VCaP (cell line): ENCODE measurements around the gene XPO1.

Source experiments
- H3K27ac ChIP-seq: fragments of 450-650 bp; 2 replicates; pipeline ENCODE4 v1.5.1; 2017
- TF ChIP-seq, protein P1 (sequence below): fragments of 450-650 bp; conservative IDR thresholded peaks from 2 replicates; pipeline ENCODE4 v1.5.1; 2017; ENCODE audit warnings: mild to moderate bottlenecking, moderate library complexity

XPO1 gene

DNA sequence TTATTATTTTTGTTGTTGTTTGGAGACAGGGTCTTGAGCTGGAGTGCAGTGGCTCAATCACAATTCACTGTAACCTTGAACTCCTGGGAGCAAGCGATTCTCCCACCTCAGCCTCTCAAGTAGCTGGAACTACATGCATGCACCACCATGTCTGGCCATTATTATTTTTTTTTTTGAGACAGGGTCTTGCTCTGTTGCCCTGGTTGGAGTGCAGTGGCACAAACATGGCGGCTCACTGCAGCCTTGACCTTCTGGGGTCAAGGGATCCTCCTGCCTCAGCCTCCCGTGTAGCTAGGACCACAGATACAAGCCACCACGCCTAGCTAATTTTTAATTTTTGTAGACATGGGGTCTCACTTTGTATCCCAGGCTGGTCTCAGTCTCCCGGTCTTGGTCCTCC, 20.0 kb upstream of the XPO1 start:
- TF ChIP-seq, protein P1, sequence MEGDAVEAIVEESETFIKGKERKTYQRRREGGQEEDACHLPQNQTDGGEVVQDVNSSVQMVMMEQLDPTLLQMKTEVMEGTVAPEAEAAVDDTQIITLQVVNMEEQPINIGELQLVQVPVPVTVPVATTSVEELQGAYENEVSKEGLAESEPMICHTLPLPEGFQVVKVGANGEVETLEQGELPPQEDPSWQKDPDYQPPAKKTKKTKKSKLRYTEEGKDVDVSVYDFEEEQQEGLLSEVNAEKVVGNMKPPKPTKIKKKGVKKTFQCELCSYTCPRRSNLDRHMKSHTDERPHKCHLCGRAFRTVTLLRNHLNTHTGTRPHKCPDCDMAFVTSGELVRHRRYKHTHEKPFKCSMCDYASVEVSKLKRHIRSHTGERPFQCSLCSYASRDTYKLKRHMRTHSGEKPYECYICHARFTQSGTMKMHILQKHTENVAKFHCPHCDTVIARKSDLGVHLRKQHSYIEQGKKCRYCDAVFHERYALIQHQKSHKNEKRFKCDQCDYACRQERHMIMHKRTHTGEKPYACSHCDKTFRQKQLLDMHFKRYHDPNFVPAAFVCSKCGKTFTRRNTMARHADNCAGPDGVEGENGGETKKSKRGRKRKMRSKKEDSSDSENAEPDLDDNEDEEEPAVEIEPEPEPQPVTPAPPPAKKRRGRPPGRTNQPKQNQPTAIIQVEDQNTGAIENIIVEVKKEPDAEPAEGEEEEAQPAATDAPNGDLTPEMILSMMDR = no peak
- H3K27ac ChIP-seq = no peak overlapping the region

DNA sequence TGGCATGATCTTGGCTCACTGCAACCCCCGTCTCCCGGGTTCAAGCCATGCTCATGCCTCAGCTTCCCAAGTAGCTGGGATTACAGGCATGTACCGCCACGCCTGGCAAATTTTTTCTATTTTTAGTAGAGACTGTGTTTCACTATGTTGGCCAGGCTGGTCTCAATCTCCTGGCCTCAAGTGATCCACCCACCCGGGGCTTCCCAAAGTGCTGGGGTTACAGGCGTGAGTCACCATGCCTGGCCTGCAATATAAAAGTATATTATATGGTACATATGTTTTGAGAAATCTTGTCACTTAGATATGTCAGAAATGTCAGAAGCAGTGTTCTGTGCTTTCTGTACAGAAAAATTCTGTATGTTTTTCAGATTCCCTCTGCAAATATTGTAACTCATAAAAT, 19.2 kb upstream of the XPO1 start:
- TF ChIP-seq, protein P1 = no peak
- H3K27ac ChIP-seq = no peak overlapping the region

DNA sequence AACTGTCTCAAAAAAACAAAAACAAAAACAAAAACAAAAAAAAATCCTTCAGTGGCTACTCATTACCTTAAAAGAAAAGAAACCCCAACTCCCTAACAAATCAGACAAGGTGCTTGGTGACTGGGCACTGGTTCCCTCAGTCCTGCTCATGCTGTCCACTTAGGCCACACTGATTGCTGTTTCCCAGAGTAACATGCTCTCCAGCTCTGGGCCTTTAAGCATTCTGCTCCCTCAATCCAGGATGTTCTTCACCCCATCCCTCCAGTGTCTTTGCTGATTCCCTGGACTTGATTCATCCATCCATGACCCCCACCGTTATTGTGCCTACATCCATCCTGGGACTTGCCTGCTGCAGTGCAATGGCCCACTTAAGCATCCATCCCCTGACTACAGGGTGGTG, 16.4 kb upstream of the XPO1 start:
- H3K27ac ChIP-seq = no peak overlapping the region
- TF ChIP-seq, protein P1 = no peak

DNA sequence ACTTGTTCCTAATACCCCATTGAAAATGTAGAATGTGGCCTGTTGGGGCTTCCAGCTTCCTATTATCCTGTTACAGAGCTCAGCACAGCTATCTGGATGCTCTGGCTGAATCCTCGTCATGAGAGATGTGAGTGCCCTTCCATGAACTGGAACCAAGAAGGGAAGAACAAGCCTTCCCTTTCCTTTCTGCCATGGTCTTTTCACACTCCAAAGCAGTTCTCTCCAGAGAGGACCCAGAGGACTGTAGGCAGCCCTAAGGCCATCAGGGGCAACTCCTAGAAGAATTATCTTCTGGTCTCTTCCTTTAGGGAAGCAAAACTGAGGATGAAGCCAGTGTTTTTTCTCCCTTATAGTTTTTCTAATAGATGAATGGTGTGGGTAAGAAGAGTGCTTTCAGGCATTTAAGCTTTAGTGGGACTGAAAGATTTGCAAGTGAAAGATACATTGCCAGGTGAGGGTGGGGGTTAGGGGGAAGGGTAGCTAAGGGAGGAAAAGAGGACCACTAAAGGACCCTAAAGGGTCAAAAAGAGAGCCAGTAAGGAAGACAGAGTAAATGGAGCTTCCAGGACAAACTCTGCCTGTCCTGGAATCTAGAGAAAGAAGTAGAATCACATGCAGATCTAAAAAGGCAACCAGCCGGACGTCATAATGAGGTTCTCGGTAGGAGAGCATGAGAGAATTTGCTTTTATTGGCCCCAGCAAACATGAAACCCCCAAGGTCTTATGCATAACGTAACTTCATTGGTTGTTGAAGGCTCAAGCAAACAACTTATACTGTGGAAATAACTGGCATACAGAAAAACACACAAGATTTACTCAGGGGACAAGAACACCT, 12.4 kb upstream of the XPO1 start:
- H3K27ac ChIP-seq = no peak overlapping the region
- TF ChIP-seq, protein P1 = no peak

DNA sequence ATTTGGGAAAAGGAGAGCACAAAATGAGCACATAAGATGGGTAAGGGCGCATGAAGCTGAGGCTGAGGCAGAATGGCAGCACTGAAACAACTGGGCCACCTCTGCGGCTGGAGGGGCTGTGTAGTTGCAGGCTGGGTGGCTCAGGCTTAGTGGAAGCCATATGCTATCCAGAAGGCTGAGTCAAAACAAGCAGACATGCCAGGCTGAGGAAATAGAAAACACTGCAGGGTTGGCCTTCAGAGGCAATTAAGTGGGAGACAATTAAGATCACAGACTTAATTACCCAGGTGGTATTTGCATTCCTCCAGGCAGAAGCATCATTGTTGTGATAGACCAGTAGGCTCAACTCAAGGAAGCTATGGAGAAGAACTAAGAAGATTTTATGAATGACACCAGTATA, 11.4 kb upstream of the XPO1 start:
- TF ChIP-seq, protein P1 = no peak
- no peak overlapping the region for H3K27ac ChIP-seq

DNA sequence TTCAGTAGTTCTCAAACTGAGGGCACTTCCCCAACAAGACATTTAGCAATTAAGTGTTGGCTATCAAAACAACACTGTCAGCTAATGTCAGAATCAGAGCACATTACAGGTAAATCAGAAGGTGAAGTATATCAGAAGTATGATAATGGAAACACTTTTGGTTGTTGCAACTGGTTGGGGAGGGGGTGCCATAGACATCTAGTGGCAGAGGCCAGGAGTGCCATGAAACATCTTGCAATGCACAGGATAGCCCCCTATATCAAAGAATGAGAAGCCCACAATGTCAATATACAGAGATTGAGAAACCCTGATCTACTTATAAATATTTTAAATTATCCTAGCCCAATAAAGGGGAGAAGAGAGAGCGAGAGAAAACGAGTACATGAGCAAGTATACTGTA, 4.9 kb upstream of the XPO1 start:
- no peak overlapping the region for H3K27ac ChIP-seq
- TF ChIP-seq, protein P1 = peak; percentile 29; the same call in 1 of the 2 replicates

DNA sequence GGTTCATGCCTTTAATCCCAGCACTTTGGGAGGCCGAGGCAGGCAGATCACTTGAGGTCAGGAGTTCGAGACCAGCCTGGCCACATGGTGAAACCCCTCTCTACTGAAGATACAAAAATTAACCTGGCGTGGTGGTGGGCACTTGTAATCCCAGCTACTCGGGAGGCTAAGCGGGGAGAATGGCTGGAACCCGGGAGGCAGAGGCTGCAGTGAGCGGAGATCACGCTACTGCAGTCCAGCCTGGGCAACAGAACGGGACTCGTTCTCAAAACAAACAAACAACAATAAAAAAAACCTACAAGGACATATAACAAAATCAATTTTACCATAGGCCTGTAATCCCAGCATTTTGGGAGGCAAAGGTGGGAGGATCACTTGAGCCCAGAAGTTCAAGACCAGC, 2.0 kb upstream of the XPO1 start:
- H3K27ac ChIP-seq = peak overlapping the region; percentile 97

DNA sequence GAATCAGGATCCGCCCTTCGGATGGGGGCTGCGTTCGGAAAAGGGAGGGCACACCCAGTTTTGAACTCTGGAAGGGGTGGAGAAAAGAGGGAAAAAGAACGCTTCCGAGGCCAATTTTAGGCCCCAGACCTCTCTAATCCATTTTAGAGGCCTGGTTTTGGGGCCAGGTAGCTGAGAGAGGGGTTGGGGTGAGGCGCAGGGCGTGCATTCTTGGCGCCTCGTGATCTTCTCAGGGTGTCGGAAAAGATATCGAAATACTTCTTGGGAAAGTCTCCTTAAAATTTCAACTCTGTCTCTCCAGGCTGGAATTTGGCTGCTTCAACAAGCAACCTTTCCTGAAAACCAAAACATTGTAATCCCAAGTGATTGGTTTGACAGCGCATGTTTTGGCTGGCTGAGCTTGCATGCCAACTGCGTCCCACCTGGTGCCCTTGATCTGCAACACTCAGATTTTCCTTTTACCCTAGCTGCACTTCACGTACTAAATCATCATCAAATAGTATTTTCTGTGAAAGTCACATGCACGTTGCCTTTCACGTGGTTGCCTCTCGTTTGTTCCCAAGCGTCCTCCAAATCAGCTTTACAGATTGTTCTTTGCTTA, 864 bp upstream of the XPO1 start:
- TF ChIP-seq, protein P1 = no peak
- H3K27ac ChIP-seq = peak overlapping the region; percentile 97
